ENCODE data around the gene ODR4. TPM values are rescaled to one million over a fixed set of nuclear protein-coding genes. Genes with fewer than 3 reads are reported as not detected.
"Not testable (repeated sequence)": the region's sequence is repeated elsewhere in the genome, so short reads cannot be mapped to it uniquely, and the experiment has no call there.

Gene ODR4
- total RNA-seq, 2 donors from 2014 or later: 30.1 to 31.6 TPM

GRCh38 chr1:186340772-186341171, 34.9 kb upstream of the ODR4 start:
- intact Hi-C loops (cut with DNase I): no loop called here
- Histone ChIP-seq H3K4me1 (replicated peaks) (no peaks in the 10 kb centered on the region), H3K9me3 (no peaks in the 10 kb centered on the region), H3K4me3 (no peak overlapping the region), H3K36me3 (peaks cover 4 to 17% of the 10 kb centered on the region in 2 donors), H3K27me3 (replicated peaks; ENCODE audit: insufficient read depth) (no peaks in the 10 kb centered on the region), H3K27ac (no peak overlapping the region)
- no peak for TF ChIP-seq POLR2AphosphoS5 (IDR thresholded peaks at IDR 0.05)
- TF ChIP-seq POLR2A (IDR thresholded peaks at IDR 0.05): no peak
- TF ChIP-seq CTCF (IDR thresholded peaks at IDR 0.05): no peak
- WGBS: 89% methylated on average over 5 of the region's 5 CpGs
- no peak for DNase-seq (ENCODE audit: low spot score)

GRCh38 chr1:186347837-186348691, 27.6 kb upstream of the ODR4 start:
- H3K27me3 ChIP-seq (replicated peaks; ENCODE audit: insufficient read depth); H3K27ac ChIP-seq; intact Hi-C loops (cut with DNase I); DNase-seq (ENCODE audit: low spot score); H3K4me1 ChIP-seq (replicated peaks); H3K4me3 ChIP-seq; H3K9me3 ChIP-seq: not testable (repeated sequence)
- 92% methylated on average over 8 of the region's 8 CpGs for WGBS
- H3K36me3 ChIP-seq: peaks cover 0 to 15% of the 10 kb centered on the region in 2 donors

GRCh38 chr1:186374303-186375151, 1.1 kb upstream of the ODR4 start:
- H3K27me3 ChIP-seq (replicated peaks; ENCODE audit: insufficient read depth): no peaks in the 10 kb centered on the region
- WGBS: under 1% methylated on average over 34 of the region's 37 CpGs
- DNase-seq (ENCODE audit: low spot score): peak; percentile 44
- peak overlapping the region; percentile 69 to 79 for H3K4me3 ChIP-seq
- no peaks in the 10 kb centered on the region for H3K36me3 ChIP-seq
- H3K27ac ChIP-seq: peak overlapping the region; percentile 98
- no peaks in the 10 kb centered on the region for H3K4me1 ChIP-seq (replicated peaks)
- TF ChIP-seq POLR2AphosphoS5 (IDR thresholded peaks at IDR 0.05): no peak
- H3K9me3 ChIP-seq: no peaks in the 10 kb centered on the region
- intact Hi-C loops (cut with DNase I): no loop called here

- under 1% methylated on average over 12 of the region's 12 CpGs for WGBS
- H3K27ac ChIP-seq: peak overlapping the region; percentile 98
- H3K4me1 ChIP-seq (replicated peaks): no peaks in the 10 kb centered on the region
- no peak for TF ChIP-seq POLR2A (IDR thresholded peaks at IDR 0.05)
- TF ChIP-seq POLR2AphosphoS5 (IDR thresholded peaks at IDR 0.05): no peak
- no peak for TF ChIP-seq CTCF (IDR thresholded peaks at IDR 0.05)
- H3K36me3 ChIP-seq: no peaks in the 10 kb centered on the region
- peak overlapping the region; percentile 69 to 79 for H3K4me3 ChIP-seq
- H3K9me3 ChIP-seq: no peaks in the 10 kb centered on the region
- DNase-seq (ENCODE audit: low spot score): no peak
- intact Hi-C loops (cut with DNase I): no loop called here
- no peaks in the 10 kb centered on the region for H3K27me3 ChIP-seq (replicated peaks; ENCODE audit: insufficient read depth)
These were observed 286 bp downstream of the ODR4 start for GRCh38 chr1:186375929-186376319.

- no peak for TF ChIP-seq POLR2A (IDR thresholded peaks at IDR 0.05)
- TF ChIP-seq POLR2AphosphoS5 (IDR thresholded peaks at IDR 0.05): no peak
- no peak for TF ChIP-seq CTCF (IDR thresholded peaks at IDR 0.05)
These were observed 11.2 kb downstream of the ODR4 start for GRCh38 chr1:186386725-186387383.

More at GRCh38 chr1:186386725-186387383, 11.2 kb downstream of the ODR4 start:
- no peak for DNase-seq (ENCODE audit: low spot score)
- no peaks in the 10 kb centered on the region for H3K9me3 ChIP-seq
- H3K36me3 ChIP-seq: no peaks in the 10 kb centered on the region
- WGBS: 76% methylated on average over 3 of the region's 3 CpGs
- no peaks in the 10 kb centered on the region for H3K27me3 ChIP-seq (replicated peaks; ENCODE audit: insufficient read depth)
- intact Hi-C loops (cut with DNase I): no loop called here
- H3K4me1 ChIP-seq (replicated peaks): no peaks in the 10 kb centered on the region
- H3K4me3 ChIP-seq: no peak overlapping the region
- H3K27ac ChIP-seq: no peak overlapping the region
